GM12891 (cell line): ENCODE data around the gene ABHD6.
"Not testable (repeated sequence)": the region's sequence is repeated elsewhere in the genome, so short reads cannot be mapped to it uniquely, and the experiment has no call there.

ENCODE experiments used
- PAX5 ChIP-seq: IDR thresholded peaks from 2 replicates; pipeline ENCODE4 v1.6.1; 2011; ENCODE audit warnings: low read length, moderate library complexity, mild to moderate bottlenecking; ENCODE audit not compliant: insufficient read depth, severe bottlenecking
- POLR2A ChIP-seq: IDR thresholded peaks from 2 replicates; pipeline ENCODE4 v1.6.1; 2011; ENCODE audit warnings: low read depth, low read length, control low read depth
- POLR2AphosphoS5 ChIP-seq: IDR thresholded peaks from 2 replicates; pipeline ENCODE4 v1.6.1; 2011; ENCODE audit warnings: low read depth, low read length, control low read depth
- POU2F2 ChIP-seq: IDR thresholded peaks from 2 replicates; pipeline ENCODE4 v1.6.1; 2011; ENCODE audit warnings: low read depth, mild to moderate bottlenecking, control low read depth, low read length, moderate library complexity
- SPI1 ChIP-seq: IDR thresholded peaks from 2 replicates; pipeline ENCODE4 v1.6.1; 2011; ENCODE audit warnings: low read depth, low read length, control low read depth
- TAF1 ChIP-seq: IDR thresholded peaks from 2 replicates; pipeline ENCODE4 v1.6.1; 2011; ENCODE audit warnings: low read depth, low read length, control low read depth

DNA sequence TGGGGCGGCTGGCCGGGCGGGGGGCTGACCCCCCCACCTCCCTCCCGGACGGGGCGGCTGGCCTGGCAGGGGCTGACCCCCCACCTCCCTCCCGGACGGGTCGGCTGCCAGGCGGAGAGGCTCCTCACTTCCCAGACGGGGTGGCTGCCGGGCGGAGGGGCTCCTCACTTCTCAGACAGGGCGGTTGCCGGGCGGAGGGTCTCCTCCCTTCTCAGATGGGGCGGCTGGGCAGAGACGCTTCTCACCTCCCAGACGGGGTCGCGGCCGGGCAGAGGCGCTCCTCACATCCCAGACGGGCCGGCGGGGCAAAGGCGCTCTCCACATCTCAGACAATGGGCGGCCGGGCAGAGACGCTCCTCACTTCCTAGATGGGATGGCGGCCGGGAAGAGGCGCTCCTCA, 52.9 kb downstream of the ABHD6 start:
- not testable (repeated sequence) for TF ChIP-seq POLR2A, TAF1, POLR2AphosphoS5, PAX5, SPI1, POU2F2
